OCI-LY7 (cell line): ENCODE data around the gene TACC3. TPM values are rescaled to one million over a fixed set of nuclear protein-coding genes. Genes with fewer than 3 reads are reported as not detected.

Experiments used
- BruUV-seq: library from RNA; stranded (reverse); fragments of 400-500 nt; replicated peaks from 2 replicates; lab custom pipeline; 2021; lab: Mats Ljungman, UMichigan
- CTCF ChIA-PET: fragments of 300-600 bp; sonication (Branson Sonifier 250); formaldehyde crosslinking; loops from one replicate; lab custom pipeline; 2022; ENCODE audit warnings: antibody characterized with exemption; ENCODE audit not compliant: unreplicated experiment; lab: Charles Lee
- POLR2A ChIA-PET: fragments of 300-600 bp; sonication (Branson Sonifier 250); formaldehyde crosslinking; loops from one replicate; lab custom pipeline; 2022; ENCODE audit warnings: antibody characterized with exemption; lab: Charles Lee
- DNase-seq: peaks from one replicate; pipeline ENCODE4 v3.0.0-alpha.2; 2015; ENCODE audit warnings: low spot score
- H2AFZ ChIP-seq: fragments of 200-600 bp; sonication (generic), shearing (Covaris generic); 2 replicates; pipeline ENCODE4 v1.6.1; 2014; ENCODE audit warnings: mild to moderate bottlenecking, antibody characterized with exemption, low read length, moderate library complexity
- H3K27ac ChIP-seq: fragments of 200-600 bp; sonication (generic); 2 replicates; pipeline ENCODE4 v1.5.1; 2014; ENCODE audit warnings: mixed run types, low read depth, mild to moderate bottlenecking, moderate library complexity, low read length, inconsistent platforms; ENCODE audit not compliant: poor library complexity, severe bottlenecking
- H3K36me3 ChIP-seq: fragments of 200-600 bp; sonication (generic); 2 replicates; pipeline ENCODE4 v1.6.1; 2014; ENCODE audit warnings: mild to moderate bottlenecking, antibody characterized with exemption, low read length, moderate library complexity, mixed read lengths; ENCODE audit not compliant: insufficient read depth
- H3K4me1 ChIP-seq: fragments of 200-600 bp; sonication (generic); 2 replicates; pipeline ENCODE4 v1.5.1; 2014; ENCODE audit warnings: mild to moderate bottlenecking, low read length; ENCODE audit not compliant: insufficient read depth, poor library complexity, severe bottlenecking
- H3K4me2 ChIP-seq: fragments of 200-600 bp; sonication (generic); 2 replicates; pipeline ENCODE4 v1.6.1; 2014; ENCODE audit warnings: mild to moderate bottlenecking, low read length
- H3K4me3 ChIP-seq: fragments of 200-600 bp; sonication (generic); 2 replicates; pipeline ENCODE4 v1.5.1; 2014; ENCODE audit warnings: mild to moderate bottlenecking, low read depth, low read length; ENCODE audit not compliant: poor library complexity, severe bottlenecking
- H3K79me2 ChIP-seq: fragments of 200-600 bp; sonication (generic); 2 replicates; pipeline ENCODE4 v1.6.1; 2016; ENCODE audit warnings: low read depth, mild to moderate bottlenecking, low read length, moderate library complexity, mixed read lengths; ENCODE audit not compliant: insufficient read depth
- H3K9me2 ChIP-seq: fragments of 200-600 bp; sonication (generic); 2 replicates; pipeline ENCODE4 v1.6.1; 2016; ENCODE audit warnings: mild to moderate bottlenecking, low read length, mixed read lengths; ENCODE audit not compliant: insufficient read depth
- H3K9me3 ChIP-seq: fragments of 200-600 bp; sonication (generic); 2 replicates; pipeline ENCODE4 v1.6.1; 2014; ENCODE audit warnings: mild to moderate bottlenecking, mixed run types, low read length, mixed read lengths
- H4K20me1 ChIP-seq: fragments of 200-600 bp; sonication (generic); 2 replicates; pipeline ENCODE4 v1.6.1; 2014; ENCODE audit warnings: mild to moderate bottlenecking, antibody characterized with exemption, low read length, moderate library complexity, mixed read lengths; ENCODE audit not compliant: insufficient read depth
- EZH2phosphoT487 ChIP-seq: fragments of 200-600 bp; sonication (generic); IDR thresholded peaks from 2 replicates; pipeline ENCODE4 v1.6.1; 2018; ENCODE audit warnings: low read depth, borderline replicate concordance, mild to moderate bottlenecking, mixed run types, antibody characterized with exemption, low read length, moderate library complexity, mixed read lengths
- intact Hi-C: fragments of 100-400 bp; cut with micrococcal nuclease; formaldehyde crosslinking; loops from one replicate; pipeline ENCODE4 v1.10.0; 2022; ENCODE audit not compliant: unreplicated experiment
- small RNA-seq: library from RNA; depleted of rRNA; stranded (forward); fragments of <200 nt; gene quantifications from one replicate; pipeline ENCODE3, GENCODE V24; 2014
- total RNA-seq, 2 experiments: library from RNA; depleted of rRNA in 1 of 2; stranded (reverse); fragments of >200 nt in 1 of 2; shearing (Covaris generic) in 1 of 2; gene quantifications; 2 replicates each; pipeline ENCODE4 v1.2.3, GENCODE V29; 2014 to 2022
- TF ChIP-seq, protein P1 (sequence below): fragments of 200-600 bp; sonication (generic); conservative IDR thresholded peaks from 2 replicates; pipeline ENCODE4 v1.5.1; 2014; ENCODE audit warnings: mild to moderate bottlenecking, antibody characterized with exemption, low read length, moderate library complexity, mixed read lengths

Gene TACC3
- total RNA-seq, 2 experiments from 2014 or later, result 100 to 257 TPM

- H3K9me2 ChIP-seq, result no peaks in the 10 kb centered on the region
- no peaks in the 10 kb centered on the region for H3K36me3 ChIP-seq
- no peak overlapping the region for H3K4me3 ChIP-seq
- intact Hi-C loops, result no loop called here
- no peaks in the 10 kb centered on the region for H4K20me1 ChIP-seq
- no peak overlapping the region for H3K4me2 ChIP-seq
- TF ChIP-seq, protein P1, sequence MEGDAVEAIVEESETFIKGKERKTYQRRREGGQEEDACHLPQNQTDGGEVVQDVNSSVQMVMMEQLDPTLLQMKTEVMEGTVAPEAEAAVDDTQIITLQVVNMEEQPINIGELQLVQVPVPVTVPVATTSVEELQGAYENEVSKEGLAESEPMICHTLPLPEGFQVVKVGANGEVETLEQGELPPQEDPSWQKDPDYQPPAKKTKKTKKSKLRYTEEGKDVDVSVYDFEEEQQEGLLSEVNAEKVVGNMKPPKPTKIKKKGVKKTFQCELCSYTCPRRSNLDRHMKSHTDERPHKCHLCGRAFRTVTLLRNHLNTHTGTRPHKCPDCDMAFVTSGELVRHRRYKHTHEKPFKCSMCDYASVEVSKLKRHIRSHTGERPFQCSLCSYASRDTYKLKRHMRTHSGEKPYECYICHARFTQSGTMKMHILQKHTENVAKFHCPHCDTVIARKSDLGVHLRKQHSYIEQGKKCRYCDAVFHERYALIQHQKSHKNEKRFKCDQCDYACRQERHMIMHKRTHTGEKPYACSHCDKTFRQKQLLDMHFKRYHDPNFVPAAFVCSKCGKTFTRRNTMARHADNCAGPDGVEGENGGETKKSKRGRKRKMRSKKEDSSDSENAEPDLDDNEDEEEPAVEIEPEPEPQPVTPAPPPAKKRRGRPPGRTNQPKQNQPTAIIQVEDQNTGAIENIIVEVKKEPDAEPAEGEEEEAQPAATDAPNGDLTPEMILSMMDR, result no peak
- TF ChIP-seq EZH2phosphoT487, result no peak
- no TSS peak for BruUV-seq
- ChIA-PET POLR2A (no interaction called here), CTCF (no interaction called here)
- H2AFZ ChIP-seq, result no peak overlapping the region
- no peaks in the 10 kb centered on the region for H3K4me1 ChIP-seq
- DNase-seq, result no peak
- no peaks in the 10 kb centered on the region for H3K9me3 ChIP-seq
- no peaks in the 10 kb centered on the region for H3K79me2 ChIP-seq
- H3K27ac ChIP-seq, result no peak overlapping the region
These were observed 72.9 kb downstream of the TACC3 start for GRCh38 chr4:1793940-1794808.

Small RNA genes within 50 kb of the gene (small RNA-seq; reads per million reads assigned to genes)
- gene RF00019, result not detected

Other genes with a start within 250 kb of the TACC3 start
- 0.98 and 1.4 TPM in 2 replicates for gene FAM53A, start 37.2 kb upstream of the TACC3 start, total RNA-seq (2014; rRNA removed; shearing (Covaris generic))
- gene FAM53A, start 37.2 kb upstream of the TACC3 start, total RNA-seq (2022), result 1.5 and 1.8 TPM in 2 replicates
- 191 and 196 TPM in 2 replicates for gene SLBP, start 9.2 kb upstream of the TACC3 start, total RNA-seq (2014; rRNA removed; shearing (Covaris generic))
- gene SLBP, start 9.2 kb upstream of the TACC3 start, total RNA-seq (2022), result 159 and 161 TPM in 2 replicates
- gene TMEM129, start 198 bp upstream of the TACC3 start, total RNA-seq (2014; rRNA removed; shearing (Covaris generic)), result 35.1 and 44.0 TPM in 2 replicates
- 34.2 and 39.2 TPM in 2 replicates for gene TMEM129, start 198 bp upstream of the TACC3 start, total RNA-seq (2022)
- gene FGFR3, start 71.8 kb downstream of the TACC3 start, total RNA-seq (2014; rRNA removed; shearing (Covaris generic)), result not detected in 2 replicates
- not detected in 2 replicates for gene FGFR3, start 71.8 kb downstream of the TACC3 start, total RNA-seq (2022)
- gene LETM1, start 134.6 kb downstream of the TACC3 start, total RNA-seq (2014; rRNA removed; shearing (Covaris generic)), result 58.3 and 60.0 TPM in 2 replicates
- gene LETM1, start 134.6 kb downstream of the TACC3 start, total RNA-seq (2022), result 61.7 and 66.8 TPM in 2 replicates
- gene NSD2, start 149.9 kb downstream of the TACC3 start, total RNA-seq (2014; rRNA removed; shearing (Covaris generic)), result 158 and 169 TPM in 2 replicates
- gene NSD2, start 149.9 kb downstream of the TACC3 start, total RNA-seq (2022), result 329 and 372 TPM in 2 replicates